Inflammatory macrophage (primary cell): Measurements from ENCODE around the gene ANO1.

Source experiments
- DNase-seq, 2 donors: peaks; one replicate each; pipeline ENCODE4 v3.0.0-alpha.2; 2020 to 2022

ANO1 gene

DNA sequence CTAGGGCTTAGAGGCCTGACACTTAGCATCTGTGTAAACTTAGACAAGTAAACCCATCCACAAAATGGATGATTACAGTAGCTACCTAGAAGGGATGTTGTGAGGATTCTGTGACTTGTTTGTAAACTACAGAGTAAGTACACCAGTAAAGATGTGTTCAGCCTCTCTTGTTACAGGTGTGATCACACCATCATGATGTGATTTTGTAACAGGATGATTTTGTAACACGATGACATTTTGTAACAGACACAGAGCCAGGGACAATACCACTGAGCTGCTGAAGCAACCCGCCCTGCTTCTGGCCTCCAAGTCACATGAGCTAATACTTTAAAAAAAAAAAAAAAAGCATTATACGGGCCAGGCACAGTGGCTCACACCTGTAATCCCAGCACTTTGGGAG lies 142.0 kb downstream of the ANO1 start:
- peak in 1 of 2 donors; percentile 21 for DNase-seq

- DNase-seq, result no peak
Observed at GRCh38 chr11:70220920-70221319, 142.8 kb downstream of the ANO1 start.

DNA sequence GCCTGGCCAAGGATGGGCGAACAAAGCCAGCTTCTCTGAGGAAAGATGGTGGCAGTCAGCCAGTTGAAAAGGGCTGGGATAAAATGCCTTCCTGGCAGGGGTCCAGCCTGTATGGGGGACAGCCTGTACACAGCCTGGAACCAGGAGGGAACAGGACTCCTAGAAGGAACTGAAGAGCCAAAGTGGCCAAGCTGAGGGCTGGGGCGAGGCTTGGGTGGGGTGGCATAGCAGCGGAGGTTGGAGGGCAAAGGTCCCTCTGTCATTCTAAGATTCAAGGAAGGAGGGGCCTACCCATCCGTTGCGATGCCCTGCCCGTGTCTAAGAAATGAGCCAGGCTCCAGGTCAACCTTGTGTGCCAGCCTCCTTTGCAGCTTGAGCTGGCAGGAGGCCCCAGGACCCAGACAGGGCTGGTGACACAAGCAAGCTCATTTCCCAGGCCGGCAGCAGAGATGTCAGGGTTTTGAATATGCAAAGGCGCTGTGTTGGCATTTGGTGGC lies 147.6 kb downstream of the ANO1 start:
- DNase-seq, result no peak

GRCh38 chr11:70226183-70226582 lies 148.1 kb downstream of the ANO1 start:
- no peak for DNase-seq

DNA sequence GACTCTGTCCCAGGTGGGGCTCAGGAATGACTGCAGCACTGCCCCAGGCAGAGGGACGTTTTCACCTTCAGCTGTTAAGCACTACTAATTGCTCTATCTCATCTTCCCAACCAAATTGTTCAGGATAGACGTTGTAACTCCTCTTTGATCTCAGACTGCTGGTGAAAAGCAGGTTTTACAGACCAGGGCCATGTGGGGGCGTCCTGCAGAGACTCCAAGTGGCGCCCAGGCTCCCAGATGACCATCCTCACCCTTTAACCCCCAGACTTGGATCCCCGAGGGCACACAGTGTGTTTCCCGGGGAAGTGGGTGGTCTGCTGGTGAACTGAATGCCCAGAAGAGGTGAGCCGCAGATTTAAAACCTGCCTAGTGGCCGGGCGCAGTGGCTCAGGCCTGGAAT lies 148.8 kb downstream of the ANO1 start:
- DNase-seq, result no peak

- DNase-seq, result no peak
Observed at GRCh38 chr11:70229737-70230136, 151.6 kb downstream of the ANO1 start.

DNA sequence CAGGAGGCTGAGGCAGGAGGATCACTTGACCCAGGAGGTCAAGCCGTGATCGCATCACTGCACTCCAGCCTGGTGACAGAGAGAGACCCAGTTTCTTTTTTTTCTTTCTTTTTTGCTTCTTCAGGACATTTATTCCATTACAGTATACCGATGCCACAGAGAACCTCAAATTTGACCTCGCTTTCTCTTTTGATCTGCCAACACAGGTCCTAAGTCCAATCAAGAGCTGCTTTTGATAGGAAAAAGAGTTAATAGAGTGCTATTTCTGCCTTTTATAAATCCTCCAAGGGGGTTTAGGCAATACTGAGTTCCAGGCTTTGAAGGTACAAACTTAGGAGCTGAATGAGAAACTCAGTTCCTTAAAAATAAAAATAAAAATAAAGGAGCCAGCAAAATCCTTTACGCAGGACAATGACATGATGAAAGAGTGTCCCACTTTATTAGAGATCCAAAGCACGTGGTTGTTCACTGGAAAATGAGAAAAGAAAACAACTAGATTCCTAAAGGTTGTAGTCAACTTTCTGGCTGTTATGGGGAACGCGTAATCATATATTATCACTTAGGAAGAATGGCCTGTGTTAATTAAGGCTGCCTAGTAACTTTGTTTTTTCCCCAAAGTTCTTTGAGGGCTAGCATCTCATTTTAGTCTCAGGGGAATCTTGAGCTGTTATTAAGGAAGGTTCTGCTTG lies 152.2 kb downstream of the ANO1 start:
- DNase-seq, result no peak

DNA sequence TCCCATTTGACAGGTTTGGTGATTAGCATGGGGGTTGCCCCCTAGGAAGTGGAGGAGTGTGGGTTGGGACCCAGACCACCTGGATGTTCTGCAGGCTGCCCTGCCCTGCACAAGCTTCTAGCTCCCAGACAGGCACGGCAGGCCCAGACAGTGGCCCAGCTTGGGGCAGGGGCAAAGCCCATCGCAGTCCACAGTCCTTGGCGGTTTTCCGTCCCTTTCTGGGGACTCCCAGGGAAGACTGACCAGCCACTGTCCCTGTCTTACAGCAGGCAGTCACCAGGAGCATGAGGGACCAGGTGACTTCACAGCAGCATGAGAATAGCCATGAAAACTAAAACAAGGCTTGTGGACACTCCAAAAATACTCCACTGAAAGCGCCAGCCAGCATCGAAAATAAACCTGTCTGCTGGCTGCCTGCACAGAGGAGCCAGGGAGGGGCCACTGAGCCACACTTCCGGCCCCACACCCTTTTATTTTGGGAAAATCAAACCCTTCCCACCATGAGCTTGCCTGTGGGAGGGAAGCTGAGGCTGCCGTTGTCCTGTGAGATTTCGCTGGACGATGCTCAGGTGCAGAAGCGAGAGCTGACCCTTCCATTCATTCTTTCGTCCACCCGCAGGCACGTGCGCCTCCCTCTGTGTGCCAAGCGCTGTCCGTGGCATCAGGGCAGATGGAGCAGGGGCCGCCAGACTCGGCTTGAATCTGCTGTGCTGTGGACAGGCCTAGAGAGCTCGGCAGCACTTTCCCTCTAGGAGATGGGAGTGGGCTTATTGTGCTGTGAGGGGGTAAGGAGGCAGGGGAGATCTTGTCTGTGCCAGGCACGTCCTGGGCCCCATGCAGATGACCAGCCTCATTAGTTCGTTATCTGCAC lies 153.0 kb downstream of the ANO1 start:
- DNase-seq, result no peak

DNA sequence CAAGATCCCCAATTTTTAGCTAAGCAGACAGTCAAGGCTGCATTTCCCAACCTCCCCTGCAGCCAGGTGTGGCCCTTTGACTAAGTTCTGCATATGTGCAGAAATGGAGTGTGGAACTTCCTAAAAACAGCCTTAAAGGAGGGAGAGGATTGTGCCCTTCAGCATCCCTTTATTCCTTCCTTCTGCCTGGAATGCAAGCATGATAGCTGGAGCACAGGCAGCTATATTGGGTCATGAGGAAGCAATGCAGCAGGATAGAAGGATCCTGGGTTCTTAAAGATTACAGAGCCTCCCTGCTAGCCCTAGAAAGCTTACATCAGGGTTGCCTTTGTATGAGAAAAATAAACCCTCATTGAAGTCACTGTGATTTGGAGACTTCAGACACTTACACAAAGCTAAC lies 154.9 kb downstream of the ANO1 start:
- DNase-seq, result no peak

- no peak for DNase-seq
Observed at GRCh38 chr11:70233511-70233934, 155.4 kb downstream of the ANO1 start.

DNA sequence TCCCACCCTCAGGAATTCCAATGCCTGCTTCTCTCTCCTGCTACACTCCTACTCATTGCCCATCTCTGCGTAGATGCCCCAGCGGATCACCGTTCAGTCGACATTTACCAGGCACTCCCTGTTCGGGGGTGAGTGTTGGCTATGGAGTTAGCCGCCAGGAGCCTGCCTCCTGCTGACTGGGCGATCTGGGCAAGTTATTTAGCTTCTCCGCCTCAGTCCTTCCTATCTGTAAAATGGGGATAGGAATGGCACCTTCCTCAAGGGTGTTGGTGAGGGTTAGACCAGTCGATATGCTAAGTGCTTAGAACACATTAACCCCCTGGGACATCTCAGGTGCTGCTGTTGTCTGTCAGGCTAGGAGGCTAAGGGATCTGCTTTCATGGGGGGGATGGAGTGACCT lies 155.8 kb downstream of the ANO1 start:
- no peak for DNase-seq
